ENCODE data around the gene GRIN1.

The GRIN1 gene

GRCh38 chr9:137107312-137107921 is 31.5 kb upstream of the GRIN1 start:
- H3K9ac ChIP-seq (ENCODE audit: low read depth, low read length), result no peak overlapping the region
- no peaks in the 10 kb centered on the region for H3K27me3 ChIP-seq (ENCODE audit: control insufficient read depth, insufficient read depth, low read length)
- no peak overlapping the region for H3K4me3 ChIP-seq (ENCODE audit: low read depth, low read length)
- no peaks in the 10 kb centered on the region for H3K4me1 ChIP-seq (ENCODE audit: control insufficient read depth, insufficient read depth, low read length)
- H3K36me3 ChIP-seq (ENCODE audit: control insufficient read depth, insufficient read depth, low read length), result peaks cover 53% of the 10 kb centered on the region
- peaks cover under 1% of the 10 kb centered on the region for H3K9me3 ChIP-seq (ENCODE audit: control insufficient read depth, insufficient read depth, low read length)

GRCh38 chr9:137107982-137108381 is 31.0 kb upstream of the GRIN1 start:
- no peaks in the 10 kb centered on the region for H3K4me1 ChIP-seq (ENCODE audit: control insufficient read depth, insufficient read depth, low read length)
- H3K4me3 ChIP-seq (ENCODE audit: low read depth, low read length), result no peak overlapping the region
- no peak overlapping the region for H3K9ac ChIP-seq (ENCODE audit: low read depth, low read length)
- H3K36me3 ChIP-seq (ENCODE audit: control insufficient read depth, insufficient read depth, low read length), result peaks cover 47% of the 10 kb centered on the region
- peaks cover under 1% of the 10 kb centered on the region for H3K27me3 ChIP-seq (ENCODE audit: control insufficient read depth, insufficient read depth, low read length)
- H3K9me3 ChIP-seq (ENCODE audit: control insufficient read depth, insufficient read depth, low read length), result no peaks in the 10 kb centered on the region

- Histone ChIP-seq H3K27me3 (ENCODE audit: control insufficient read depth, insufficient read depth, low read length) (peaks cover 7% of the 10 kb centered on the region), H3K9me3 (ENCODE audit: control insufficient read depth, insufficient read depth, low read length) (no peaks in the 10 kb centered on the region), H3K36me3 (ENCODE audit: control insufficient read depth, insufficient read depth, low read length) (peaks cover 40% of the 10 kb centered on the region), H3K4me1 (ENCODE audit: control insufficient read depth, insufficient read depth, low read length) (no peaks in the 10 kb centered on the region), H3K4me3 (ENCODE audit: low read depth, low read length) (no peak overlapping the region), H3K9ac (ENCODE audit: low read depth, low read length) (no peak overlapping the region)
Observed at GRCh38 chr9:137108608-137109249, 30.2 kb upstream of the GRIN1 start.

GRCh38 chr9:137109250-137110146 is 29.5 kb upstream of the GRIN1 start:
- no peaks in the 10 kb centered on the region for H3K4me1 ChIP-seq (ENCODE audit: control insufficient read depth, insufficient read depth, low read length)
- H3K36me3 ChIP-seq (ENCODE audit: control insufficient read depth, insufficient read depth, low read length), result peaks cover 37% of the 10 kb centered on the region
- no peak overlapping the region for H3K9ac ChIP-seq (ENCODE audit: low read depth, low read length)
- no peaks in the 10 kb centered on the region for H3K9me3 ChIP-seq (ENCODE audit: control insufficient read depth, insufficient read depth, low read length)
- no peak overlapping the region for H3K4me3 ChIP-seq (ENCODE audit: low read depth, low read length)
- peaks cover 7% of the 10 kb centered on the region for H3K27me3 ChIP-seq (ENCODE audit: control insufficient read depth, insufficient read depth, low read length)

- Histone ChIP-seq H3K36me3 (ENCODE audit: control insufficient read depth, insufficient read depth, low read length) (peaks cover 34% of the 10 kb centered on the region), H3K9ac (ENCODE audit: low read depth, low read length) (no peak overlapping the region), H3K27me3 (ENCODE audit: control insufficient read depth, insufficient read depth, low read length) (peaks cover 12% of the 10 kb centered on the region), H3K9me3 (ENCODE audit: control insufficient read depth, insufficient read depth, low read length) (no peaks in the 10 kb centered on the region), H3K4me1 (ENCODE audit: control insufficient read depth, insufficient read depth, low read length) (no peaks in the 10 kb centered on the region), H3K4me3 (ENCODE audit: low read depth, low read length) (no peak overlapping the region)
Observed at GRCh38 chr9:137110147-137110910, 28.6 kb upstream of the GRIN1 start.

- H3K27me3 ChIP-seq (ENCODE audit: control insufficient read depth, insufficient read depth, low read length), result peaks cover 20% of the 10 kb centered on the region
- H3K9ac ChIP-seq (ENCODE audit: low read depth, low read length), result no peak overlapping the region
- no peaks in the 10 kb centered on the region for H3K9me3 ChIP-seq (ENCODE audit: control insufficient read depth, insufficient read depth, low read length)
- no peaks in the 10 kb centered on the region for H3K4me1 ChIP-seq (ENCODE audit: control insufficient read depth, insufficient read depth, low read length)
- peaks cover 27% of the 10 kb centered on the region for H3K36me3 ChIP-seq (ENCODE audit: control insufficient read depth, insufficient read depth, low read length)
- no peak overlapping the region for H3K4me3 ChIP-seq (ENCODE audit: low read depth, low read length)
Observed at GRCh38 chr9:137110911-137111787, 27.8 kb upstream of the GRIN1 start.

- H3K4me3 ChIP-seq (ENCODE audit: low read depth, low read length), result no peak overlapping the region
- peaks cover 21% of the 10 kb centered on the region for H3K36me3 ChIP-seq (ENCODE audit: control insufficient read depth, insufficient read depth, low read length)
- H3K27me3 ChIP-seq (ENCODE audit: control insufficient read depth, insufficient read depth, low read length), result peaks cover 22% of the 10 kb centered on the region
- no peak overlapping the region for H3K9ac ChIP-seq (ENCODE audit: low read depth, low read length)
- H3K4me1 ChIP-seq (ENCODE audit: control insufficient read depth, insufficient read depth, low read length), result no peaks in the 10 kb centered on the region
- no peaks in the 10 kb centered on the region for H3K9me3 ChIP-seq (ENCODE audit: control insufficient read depth, insufficient read depth, low read length)
Observed at GRCh38 chr9:137111788-137112563, 27.0 kb upstream of the GRIN1 start.

- Histone ChIP-seq H3K27me3 (ENCODE audit: control insufficient read depth, insufficient read depth, low read length) (peaks cover 22% of the 10 kb centered on the region), H3K4me1 (ENCODE audit: control insufficient read depth, insufficient read depth, low read length) (no peaks in the 10 kb centered on the region), H3K9ac (ENCODE audit: low read depth, low read length) (no peak overlapping the region), H3K9me3 (ENCODE audit: control insufficient read depth, insufficient read depth, low read length) (no peaks in the 10 kb centered on the region), H3K4me3 (ENCODE audit: low read depth, low read length) (no peak overlapping the region), H3K36me3 (ENCODE audit: control insufficient read depth, insufficient read depth, low read length) (peaks cover 14% of the 10 kb centered on the region)
Observed at GRCh38 chr9:137112564-137113384, 26.2 kb upstream of the GRIN1 start.

- no peaks in the 10 kb centered on the region for H3K4me1 ChIP-seq (ENCODE audit: control insufficient read depth, insufficient read depth, low read length)
- H3K4me3 ChIP-seq (ENCODE audit: low read depth, low read length), result no peak overlapping the region
- no peak overlapping the region for H3K9ac ChIP-seq (ENCODE audit: low read depth, low read length)
Observed at GRCh38 chr9:137113385-137114159, 25.4 kb upstream of the GRIN1 start.

More at GRCh38 chr9:137113385-137114159, 25.4 kb upstream of the GRIN1 start:
- Histone ChIP-seq H3K27me3 (ENCODE audit: control insufficient read depth, insufficient read depth, low read length) (peaks cover 22% of the 10 kb centered on the region), H3K9me3 (ENCODE audit: control insufficient read depth, insufficient read depth, low read length) (no peaks in the 10 kb centered on the region), H3K36me3 (ENCODE audit: control insufficient read depth, insufficient read depth, low read length) (peaks cover 7% of the 10 kb centered on the region)
